Kidney epithelial cell (primary cell): Measurements from ENCODE around the gene BRD2. TPM values are rescaled to one million over a fixed set of nuclear protein-coding genes. Genes with fewer than 3 reads are reported as not detected.

Experiments
- DNase-seq: peaks from one replicate; pipeline ENCODE4 v3.0.0-alpha.2; 2010; ENCODE audit warnings: low read depth
- H3K27me3 ChIP-seq: 2 replicates; pipeline ENCODE4 v1.6.0; 2011; ENCODE audit warnings: low read length; ENCODE audit not compliant: control insufficient read depth, insufficient read depth
- H3K36me3 ChIP-seq: 2 replicates; pipeline ENCODE4 v1.5.1; 2011; ENCODE audit warnings: low read length; ENCODE audit not compliant: control insufficient read depth, insufficient read depth
- H3K4me3 ChIP-seq: 2 replicates; pipeline ENCODE4 v1.5.1; 2011; ENCODE audit warnings: low read depth, mild to moderate bottlenecking, control low read depth, low read length
- total RNA-seq: library from RNA; depleted of rRNA; stranded (reverse); fragments of >200 nt; gene quantifications from 2 replicates; pipeline ENCODE4 v1.2.3, GENCODE V29; 2015
- TF ChIP-seq, protein P1 (sequence below): IDR thresholded peaks from 2 replicates; pipeline ENCODE4 v1.5.1; 2011; ENCODE audit warnings: mild to moderate bottlenecking, moderate library complexity, low read length, control low read depth, inconsistent platforms; ENCODE audit not compliant: insufficient read depth, poor library complexity, severe bottlenecking

BRD2 gene
- total RNA-seq, 1 donor from 2014 or later = 191 TPM

DNA sequence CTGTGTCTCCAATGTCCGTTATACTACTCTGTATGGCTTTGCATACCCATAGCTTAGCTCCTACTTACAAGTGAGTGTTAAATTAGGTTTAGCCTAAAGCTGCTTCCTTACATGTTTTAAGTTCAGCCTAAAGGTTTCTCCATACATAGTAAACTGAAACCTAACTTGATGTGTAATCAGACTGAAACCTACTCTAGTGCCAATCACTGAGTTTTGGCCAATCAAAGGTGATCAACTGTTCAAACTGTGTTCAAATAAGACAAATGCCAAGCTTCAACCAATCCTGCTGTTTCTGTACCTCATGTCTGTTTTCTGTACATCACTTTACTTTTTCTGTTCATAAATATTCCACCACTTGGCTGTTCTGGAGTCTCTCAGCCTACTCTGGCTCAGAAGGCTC lies 21.0 kb downstream of the BRD2 start:
- no peaks in the 10 kb centered on the region for H3K27me3 ChIP-seq
- H3K4me3 ChIP-seq = no peak overlapping the region
- DNase-seq = no peak
- no peaks in the 10 kb centered on the region for H3K36me3 ChIP-seq
- TF ChIP-seq, protein P1, sequence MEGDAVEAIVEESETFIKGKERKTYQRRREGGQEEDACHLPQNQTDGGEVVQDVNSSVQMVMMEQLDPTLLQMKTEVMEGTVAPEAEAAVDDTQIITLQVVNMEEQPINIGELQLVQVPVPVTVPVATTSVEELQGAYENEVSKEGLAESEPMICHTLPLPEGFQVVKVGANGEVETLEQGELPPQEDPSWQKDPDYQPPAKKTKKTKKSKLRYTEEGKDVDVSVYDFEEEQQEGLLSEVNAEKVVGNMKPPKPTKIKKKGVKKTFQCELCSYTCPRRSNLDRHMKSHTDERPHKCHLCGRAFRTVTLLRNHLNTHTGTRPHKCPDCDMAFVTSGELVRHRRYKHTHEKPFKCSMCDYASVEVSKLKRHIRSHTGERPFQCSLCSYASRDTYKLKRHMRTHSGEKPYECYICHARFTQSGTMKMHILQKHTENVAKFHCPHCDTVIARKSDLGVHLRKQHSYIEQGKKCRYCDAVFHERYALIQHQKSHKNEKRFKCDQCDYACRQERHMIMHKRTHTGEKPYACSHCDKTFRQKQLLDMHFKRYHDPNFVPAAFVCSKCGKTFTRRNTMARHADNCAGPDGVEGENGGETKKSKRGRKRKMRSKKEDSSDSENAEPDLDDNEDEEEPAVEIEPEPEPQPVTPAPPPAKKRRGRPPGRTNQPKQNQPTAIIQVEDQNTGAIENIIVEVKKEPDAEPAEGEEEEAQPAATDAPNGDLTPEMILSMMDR = no peak

DNA sequence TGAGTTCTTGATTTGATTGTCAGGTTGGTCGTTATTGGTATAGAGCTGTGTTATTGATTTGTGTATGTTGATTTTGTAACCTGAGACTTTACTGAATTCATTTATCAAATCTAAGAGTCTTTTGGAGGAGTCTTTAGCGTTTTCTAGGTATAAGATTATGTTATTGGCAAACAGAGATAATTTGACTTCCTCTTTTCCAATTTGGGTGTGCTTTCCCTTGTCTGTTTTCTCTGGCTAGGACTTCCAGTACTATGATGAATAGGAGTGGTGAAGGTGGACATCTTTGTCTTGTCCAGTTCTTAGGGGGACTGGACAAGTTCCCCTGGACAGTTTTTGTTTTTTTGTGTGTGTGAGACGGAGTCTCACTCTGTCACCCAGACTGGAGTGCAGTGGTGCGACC lies 23.6 kb downstream of the BRD2 start:
- no peaks in the 10 kb centered on the region for H3K36me3 ChIP-seq
- TF ChIP-seq, protein P1 = no peak
- no peak overlapping the region for H3K4me3 ChIP-seq
- DNase-seq = no peak
- H3K27me3 ChIP-seq = no peaks in the 10 kb centered on the region

DNA sequence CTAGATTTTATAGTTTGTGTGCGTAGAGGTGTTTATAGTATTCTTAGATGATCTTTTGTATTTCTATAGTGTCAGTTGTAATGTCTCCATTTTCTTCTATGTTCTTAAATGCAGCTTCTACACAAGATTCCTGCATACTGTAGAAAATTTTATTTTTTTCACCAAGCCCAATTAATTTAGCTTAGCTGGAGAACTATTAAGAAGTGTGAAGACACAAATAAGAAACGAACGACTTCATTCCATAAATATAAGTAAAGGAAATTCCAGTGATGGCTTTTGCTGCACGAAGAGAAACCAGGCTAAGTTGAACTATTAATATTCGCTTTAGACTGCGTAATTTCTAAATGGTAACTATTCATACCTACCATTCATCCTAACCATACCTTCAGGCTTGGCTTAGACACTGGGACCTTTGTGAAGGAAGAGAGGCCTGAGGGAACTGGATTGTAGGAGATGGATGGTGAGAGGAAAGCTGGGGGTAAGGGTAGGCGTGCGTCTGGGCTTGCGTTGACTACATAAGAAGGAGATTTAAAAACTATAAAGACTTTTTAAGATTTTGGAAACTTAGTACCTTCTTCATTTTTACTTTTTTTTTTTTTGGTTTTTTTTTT lies 25.1 kb downstream of the BRD2 start:
- no peaks in the 10 kb centered on the region for H3K27me3 ChIP-seq
- TF ChIP-seq, protein P1 = no peak
- no peak for DNase-seq
- no peak overlapping the region for H3K4me3 ChIP-seq
- no peaks in the 10 kb centered on the region for H3K36me3 ChIP-seq

DNA sequence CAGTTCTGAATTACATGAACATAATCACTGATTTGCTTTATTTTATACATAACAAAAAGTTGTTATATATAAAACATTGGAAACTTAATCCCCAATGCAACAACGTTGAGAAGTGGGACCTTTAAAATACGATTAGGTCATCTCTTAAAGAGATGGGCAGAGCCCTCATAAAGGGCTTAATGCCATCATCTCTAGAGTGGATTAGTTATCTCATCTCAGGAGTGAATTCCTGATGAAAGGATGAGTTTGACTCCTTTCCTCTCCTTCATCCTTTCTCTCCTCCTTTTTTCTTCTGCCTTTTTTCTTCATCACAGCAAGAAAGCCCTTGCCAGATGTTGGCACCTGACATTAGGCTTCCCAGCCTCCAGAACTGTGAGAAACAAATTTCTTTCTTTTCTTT lies 27.1 kb downstream of the BRD2 start:
- TF ChIP-seq, protein P1 = no peak
- DNase-seq = no peak
- Histone ChIP-seq H3K36me3 (no peaks in the 10 kb centered on the region), H3K27me3 (no peaks in the 10 kb centered on the region), H3K4me3 (no peak overlapping the region)

DNA sequence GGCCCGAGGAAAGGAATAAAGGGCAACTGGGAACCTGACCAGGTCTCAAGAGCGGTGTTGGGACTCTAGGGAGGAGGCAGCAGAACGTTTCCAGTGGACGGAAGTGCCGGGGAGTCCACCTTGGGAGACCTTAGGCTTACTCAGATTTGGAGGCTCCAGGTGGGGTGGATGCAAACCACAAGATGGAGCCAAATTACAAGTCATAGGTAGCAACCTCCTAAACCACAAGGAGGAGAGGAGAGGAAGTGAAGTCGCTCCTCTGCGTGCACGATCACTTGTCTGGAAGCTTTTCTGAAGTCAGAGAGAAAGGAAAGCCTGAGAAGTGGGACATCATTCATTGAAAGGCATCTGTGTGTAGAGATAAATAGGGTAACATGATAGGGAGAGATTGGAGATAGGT lies 31.7 kb downstream of the BRD2 start:
- no peaks in the 10 kb centered on the region for H3K36me3 ChIP-seq
- peaks cover 9% of the 10 kb centered on the region for H3K27me3 ChIP-seq
- no peak for DNase-seq
- no peak overlapping the region for H3K4me3 ChIP-seq
- TF ChIP-seq, protein P1 = peak; percentile 16

DNA sequence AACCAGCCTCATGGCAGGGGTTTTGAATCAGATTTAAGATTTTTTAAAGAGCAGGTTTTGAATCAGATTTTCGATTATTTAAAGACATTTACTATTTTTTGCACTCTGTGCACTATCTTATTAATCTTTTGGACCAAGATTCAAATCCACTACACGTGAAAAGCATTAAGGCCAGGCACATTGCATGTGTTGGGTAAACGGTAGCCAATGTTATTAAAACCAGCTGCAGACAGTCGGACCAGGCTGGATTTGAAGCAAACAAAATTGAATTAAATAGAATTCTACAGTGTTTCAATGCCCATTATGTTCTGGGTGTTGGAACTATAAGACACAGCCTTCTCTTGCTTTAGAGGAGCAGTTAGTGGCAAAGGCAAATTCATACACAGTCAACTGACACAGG lies 33.3 kb downstream of the BRD2 start:
- Histone ChIP-seq H3K4me3 (no peak overlapping the region), H3K36me3 (no peaks in the 10 kb centered on the region), H3K27me3 (peaks cover 9% of the 10 kb centered on the region)
- no peak for DNase-seq
- TF ChIP-seq, protein P1 = no peak
